SKM-1 (cell line): Measurements from ENCODE around the gene TRAF3.
"Not testable (repeated sequence)": the region's sequence is repeated elsewhere in the genome, so short reads cannot be mapped to it uniquely, and the experiment has no call there.

Experiments
- DNase-seq: peaks from one replicate; lab custom pipeline; 2025; ENCODE audit not compliant: unreplicated experiment; lab: John Stamatoyannopoulos, UW

Gene TRAF3

DNA sequence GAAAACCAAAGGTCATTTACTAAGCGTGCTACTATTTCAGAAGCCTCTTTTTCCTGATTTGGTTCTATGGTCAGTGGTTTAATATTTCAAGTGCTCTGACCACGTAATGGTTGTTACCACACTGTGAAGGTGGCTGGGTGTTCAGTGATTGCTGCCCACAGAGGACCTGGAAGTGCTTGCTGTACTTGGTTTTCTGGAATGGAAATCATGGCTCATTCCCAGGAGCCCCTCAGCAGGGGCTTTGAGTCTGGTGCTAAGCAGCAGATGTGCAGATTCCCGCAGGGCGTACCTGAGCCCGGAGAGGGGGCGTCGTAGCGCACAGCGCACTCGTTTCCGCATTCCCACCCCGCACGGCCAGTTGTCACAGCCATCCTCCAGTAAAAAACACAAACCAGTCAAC, 50.5 kb downstream of the TRAF3 start:
- no peak for DNase-seq

DNA sequence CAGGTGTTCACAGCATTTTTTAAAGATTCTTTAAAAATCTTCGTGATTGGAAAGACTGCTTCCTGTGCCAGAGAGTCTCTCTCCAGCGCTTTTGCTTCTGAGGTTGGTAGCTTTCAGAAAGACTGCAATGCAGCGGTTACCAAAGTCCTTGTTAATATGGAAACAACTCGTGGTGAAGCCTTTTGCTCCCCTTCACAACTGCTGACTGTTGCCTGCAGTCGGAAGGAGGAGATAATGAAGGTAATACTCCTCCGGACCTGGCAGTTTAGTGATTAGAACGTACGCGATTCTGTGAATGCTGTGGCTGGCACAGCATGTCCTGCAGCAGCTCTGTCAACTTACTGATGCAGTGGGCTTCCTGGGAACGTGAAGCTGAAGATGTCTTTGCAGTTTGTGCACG, 50.9 kb downstream of the TRAF3 start:
- no peak for DNase-seq

DNA sequence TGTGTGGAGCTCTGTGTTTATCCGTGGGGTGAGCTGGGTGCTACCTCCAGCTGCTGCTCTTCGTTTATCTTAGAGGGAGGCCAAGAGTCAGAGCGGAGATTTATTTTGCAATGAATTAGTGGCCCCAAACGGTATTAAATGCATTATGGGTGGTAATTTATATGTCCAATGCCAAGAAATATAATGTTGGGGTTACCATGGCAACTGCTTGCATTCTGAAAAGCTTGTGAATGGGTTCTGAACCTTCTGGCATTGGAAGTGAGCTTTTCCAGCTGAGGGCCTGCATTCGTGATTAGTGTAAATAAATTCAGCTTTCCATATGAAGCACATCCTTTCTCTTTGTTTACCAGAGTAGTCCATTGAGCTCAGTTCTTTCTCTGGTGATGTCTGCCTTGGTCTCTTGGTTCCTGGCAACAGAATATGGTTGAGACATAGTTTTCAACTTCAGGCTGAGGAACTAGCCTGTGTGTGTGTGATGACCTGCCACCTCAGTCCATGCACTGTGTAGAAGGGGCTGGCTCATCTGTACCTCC, 51.8 kb downstream of the TRAF3 start:
- no peak for DNase-seq

DNA sequence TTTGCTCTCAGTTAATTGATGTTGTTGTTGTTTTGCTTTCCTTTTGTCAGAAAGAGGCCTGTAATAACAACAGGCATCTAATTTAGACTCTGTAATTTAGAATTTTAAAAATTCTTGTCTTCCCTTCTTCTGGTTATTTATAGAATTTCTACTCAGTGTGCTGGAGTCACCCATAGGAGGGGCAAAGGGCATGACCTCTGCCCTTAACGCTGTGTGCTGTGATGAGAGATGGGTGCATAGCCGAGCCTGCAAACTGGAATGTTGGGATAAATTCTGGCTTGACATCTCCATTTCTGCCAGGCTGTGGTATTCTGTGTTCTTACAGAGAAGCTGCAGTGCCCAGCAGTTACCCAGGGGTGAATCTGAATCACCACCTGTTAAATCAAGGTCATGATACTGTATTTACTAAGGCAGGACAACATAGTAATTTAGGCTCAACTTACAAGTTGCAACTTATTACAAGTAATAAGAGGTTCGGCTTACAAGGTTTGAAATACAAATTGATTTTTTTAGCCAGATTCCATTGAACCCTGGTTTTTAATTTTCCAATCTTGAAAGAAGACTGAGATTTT, 53.3 kb downstream of the TRAF3 start:
- no peak for DNase-seq

DNA sequence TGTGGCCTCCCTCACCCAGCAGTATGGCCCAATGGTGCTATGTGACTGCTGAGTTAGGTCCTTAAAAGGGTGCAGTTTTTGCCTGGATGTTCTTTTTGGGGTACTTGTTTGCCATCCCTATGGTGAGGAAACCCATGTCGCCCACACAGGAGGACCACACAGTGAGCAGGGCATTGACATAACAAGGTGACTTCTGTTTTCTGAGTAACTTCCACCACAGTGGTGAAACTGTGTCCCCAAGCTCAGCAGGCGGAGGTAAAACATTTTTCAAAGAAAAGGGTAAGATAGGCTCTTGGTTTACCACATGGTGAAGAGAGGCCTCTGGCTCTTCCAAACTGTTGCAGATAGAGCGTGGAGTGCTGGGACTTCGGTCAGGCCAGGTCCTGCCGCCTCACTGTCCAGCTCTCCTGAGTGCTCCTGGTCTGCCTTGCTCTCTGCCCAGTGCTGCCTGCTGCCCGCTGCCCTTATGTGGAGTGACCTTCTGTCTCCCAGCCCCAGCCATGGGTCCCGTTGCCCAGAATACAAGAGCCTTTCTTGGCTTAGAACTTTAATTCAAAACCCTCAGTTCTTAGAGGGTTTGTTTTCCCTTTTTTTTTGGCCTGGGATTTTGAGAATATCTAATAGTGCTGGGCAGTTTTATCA, 54.0 kb downstream of the TRAF3 start:
- DNase-seq = no peak

DNA sequence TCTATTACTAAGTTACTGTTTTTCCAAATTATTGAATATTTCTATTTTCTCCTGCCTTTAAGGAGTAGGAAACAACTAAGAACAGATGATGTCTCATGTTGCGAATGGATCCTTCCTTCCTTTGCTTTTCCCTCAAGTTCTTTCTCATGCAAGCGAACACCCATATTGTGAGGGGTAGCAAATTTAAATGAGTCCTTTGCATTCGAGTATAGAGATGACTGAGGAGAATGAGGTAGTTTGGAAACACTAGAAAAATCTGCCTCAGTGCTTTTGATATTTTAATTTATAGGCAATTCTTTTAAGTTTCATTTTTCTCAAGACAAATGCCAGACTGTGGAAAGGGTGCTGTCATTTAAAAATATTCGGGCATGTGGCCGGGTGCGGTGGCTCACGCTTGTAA, 56.1 kb downstream of the TRAF3 start:
- no peak for DNase-seq

DNA sequence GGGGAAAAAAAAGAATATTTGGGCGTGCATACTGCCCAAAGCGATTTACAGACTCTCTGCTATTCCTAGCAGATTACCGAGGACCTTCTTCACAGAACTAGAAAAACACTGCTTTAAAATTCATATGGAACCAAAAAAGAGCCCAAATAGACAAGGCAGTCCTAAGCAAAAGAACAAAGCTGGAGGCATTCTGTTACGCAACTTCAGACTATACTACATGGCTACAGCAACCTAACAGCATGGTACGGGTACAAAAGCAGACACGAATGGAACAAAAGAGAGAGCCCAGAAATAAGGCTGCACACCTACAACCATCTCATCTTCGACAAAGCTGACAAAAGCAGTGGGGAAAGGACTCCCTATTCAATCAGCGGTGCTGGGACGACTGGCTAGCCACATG, 56.7 kb downstream of the TRAF3 start:
- DNase-seq = no peak

DNA sequence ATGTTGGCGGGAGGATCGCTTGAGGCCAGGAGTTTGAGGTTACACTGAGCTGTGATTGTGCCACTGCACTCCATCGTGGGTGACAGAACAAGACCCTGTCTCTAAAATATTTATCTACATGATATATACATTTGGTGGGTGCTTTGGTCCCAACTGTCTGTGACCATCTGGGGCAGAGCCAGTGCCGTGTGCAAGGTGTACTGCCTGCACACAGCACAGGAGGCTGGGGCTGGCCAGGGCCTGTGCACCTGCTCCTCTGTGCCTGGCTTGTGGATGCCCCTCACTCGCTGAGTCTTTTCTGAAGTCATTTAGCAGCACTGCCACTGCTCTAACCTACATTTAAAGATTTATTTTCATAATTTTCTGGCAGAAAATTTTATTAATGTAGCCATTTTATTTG, 58.7 kb downstream of the TRAF3 start:
- DNase-seq = no peak

DNA sequence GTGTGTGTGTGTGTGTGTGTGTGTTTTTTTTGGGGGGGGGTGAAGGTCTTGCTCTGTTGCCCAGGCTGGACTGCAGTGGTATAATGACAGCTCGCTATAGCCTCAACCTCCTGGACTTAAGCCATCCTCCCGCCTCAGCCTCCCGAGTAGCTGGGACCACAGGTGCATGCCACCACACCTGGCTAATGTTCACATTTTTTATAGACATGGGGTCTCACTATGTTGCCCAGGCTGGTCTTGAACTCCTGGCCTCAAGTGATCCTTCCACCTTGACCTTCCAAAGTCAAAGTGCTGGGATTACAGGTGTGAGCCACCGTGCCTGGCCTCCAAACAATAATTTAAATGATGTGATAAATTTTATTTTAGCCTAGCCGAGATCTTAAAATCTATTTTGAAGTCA, 59.9 kb downstream of the TRAF3 start:
- not testable (repeated sequence) for DNase-seq

DNA sequence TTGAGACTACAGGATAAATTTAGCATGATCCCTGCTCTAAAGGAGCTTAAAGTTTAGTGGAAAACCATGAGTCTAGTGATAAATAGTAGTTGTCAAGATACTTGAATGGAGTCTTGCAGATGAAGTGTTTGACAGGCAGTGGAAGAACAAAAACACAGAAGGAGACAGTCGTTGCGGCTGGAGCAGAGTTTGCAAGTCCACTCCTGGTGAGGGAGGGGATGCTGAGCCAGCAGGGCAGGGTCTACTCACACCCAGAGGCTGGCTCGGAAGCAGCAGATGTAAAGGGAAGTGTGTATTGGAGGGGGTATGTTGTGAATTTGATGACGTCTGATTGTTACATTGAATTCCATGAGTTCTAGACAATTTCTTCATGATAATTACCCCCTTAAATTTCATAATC, 61.3 kb downstream of the TRAF3 start:
- DNase-seq = no peak

DNA sequence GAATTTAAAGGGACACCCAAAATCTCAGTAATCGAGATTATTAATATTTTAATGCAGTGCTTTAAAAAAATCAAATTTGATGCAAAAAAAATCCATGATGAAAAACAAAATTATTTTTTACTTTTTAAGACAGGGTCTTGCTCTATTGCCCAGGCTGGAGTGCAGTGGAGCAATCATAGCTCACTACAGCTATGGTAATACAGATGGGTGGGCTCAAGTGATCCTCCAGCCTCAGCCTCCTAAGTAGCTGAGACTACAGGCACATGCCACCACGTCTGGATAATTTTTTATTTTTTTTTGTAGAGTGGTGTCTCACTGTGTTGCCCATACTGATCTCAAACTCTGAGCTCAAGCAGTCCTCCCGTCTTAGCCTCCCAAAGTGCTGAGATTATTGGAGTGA, 62.9 kb downstream of the TRAF3 start:
- DNase-seq = no peak

DNA sequence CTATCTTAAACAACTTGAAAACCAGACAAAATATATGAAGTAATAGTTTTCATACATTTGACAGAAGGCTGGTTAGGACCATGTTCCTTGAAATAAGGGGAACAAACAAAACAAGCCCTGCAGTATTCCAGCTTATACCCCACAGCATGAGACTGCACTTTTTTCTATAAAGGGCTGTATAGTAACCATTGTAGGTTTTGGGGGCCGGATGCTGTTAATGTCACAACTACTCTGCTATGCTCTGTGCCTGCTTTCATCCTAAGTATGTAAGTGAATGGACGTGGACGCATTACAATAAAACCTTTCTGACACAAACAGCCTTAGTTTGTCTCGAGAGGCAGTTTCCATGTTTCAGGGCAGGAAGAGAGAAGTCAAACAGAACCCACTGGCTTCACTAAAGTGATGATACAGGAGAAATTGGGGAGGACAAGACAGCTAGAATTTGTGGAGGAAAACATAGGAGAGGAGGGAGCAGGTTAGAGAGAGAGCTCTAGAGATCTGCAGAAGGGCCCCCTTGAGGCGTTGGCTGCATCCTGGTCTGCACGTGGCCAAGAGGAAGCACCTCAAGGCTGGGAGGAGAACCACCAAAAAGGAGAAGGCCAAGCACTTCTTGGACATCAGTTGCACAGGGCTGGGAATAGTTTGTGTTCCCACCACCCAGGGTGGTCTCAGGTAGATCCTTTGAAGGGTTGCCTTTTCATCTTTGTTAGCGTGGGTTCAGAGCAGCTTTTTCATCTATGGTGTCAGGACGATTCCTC, 63.7 kb downstream of the TRAF3 start:
- DNase-seq = no peak

DNA sequence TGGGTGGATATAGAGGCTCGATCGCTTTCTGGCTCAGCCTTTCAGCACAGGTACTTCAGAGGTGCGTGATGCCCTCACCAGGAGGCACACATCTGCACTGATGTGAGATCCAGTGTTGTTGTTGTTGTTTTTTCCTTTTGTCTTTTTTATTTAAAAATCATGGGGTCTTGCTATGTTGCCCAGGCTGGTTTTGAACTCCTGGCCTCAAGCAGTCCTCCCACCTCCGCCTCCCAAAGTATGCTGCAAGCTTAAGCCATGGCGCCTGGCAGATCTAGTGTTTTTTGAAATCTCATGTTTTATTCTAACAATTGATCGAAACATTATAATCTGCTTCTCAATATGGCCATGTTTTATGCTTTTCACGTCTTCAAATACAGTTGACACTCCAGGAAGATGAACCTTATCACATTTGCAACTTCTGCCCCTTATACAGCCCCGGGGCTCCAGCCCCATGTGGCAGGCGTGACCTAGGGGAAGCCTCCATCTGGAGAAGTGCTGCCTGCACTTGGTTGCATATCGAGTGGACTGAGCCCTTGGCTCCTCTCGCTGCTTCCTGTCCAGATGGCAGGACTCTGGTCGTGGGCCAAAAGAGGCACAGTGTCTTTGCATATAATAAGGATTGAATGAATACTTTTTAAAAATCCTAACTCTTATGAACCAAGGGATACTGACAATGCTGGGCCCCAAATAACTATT, 71.7 kb downstream of the TRAF3 start:
- no peak for DNase-seq

DNA sequence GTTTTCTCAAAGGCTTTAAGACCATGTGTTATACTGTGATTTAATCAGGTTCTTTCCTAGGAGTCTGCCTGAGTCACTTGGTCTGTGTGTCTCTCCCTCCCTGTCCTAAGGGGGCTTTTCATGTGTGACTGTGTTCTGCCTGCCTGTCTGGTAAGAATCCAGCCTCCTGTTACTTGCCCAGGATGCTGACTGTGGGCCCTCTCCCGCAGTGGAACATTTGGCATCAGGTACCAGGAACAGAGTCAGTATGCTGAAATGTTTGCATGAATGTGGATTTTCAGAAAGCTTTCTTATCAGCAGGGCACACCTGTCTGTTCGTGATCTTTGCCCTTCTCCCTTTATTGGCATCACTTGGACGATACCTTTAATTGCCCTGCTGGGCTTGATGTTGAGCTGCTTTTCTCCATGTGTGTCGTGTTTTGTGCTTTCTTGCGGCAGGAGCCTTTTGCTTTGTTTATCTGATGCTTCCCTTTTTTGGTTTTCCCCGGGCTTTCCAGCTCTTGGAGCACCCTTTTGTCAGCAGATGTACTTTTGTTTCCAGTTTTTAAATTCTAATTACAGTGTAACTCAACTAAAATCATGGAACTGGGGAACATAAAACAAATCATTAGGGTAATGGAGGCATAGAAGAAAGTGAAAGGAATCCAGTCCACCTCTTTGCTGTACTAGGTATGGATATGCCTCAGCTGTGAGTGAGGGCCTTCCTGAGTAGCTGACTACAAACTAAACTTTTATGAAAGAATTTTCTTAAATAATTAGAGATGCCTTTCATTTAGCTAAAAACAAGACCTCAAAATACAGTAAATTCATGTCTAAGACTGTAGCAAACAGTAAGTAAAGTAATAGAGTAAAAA, 72.5 kb downstream of the TRAF3 start:
- no peak for DNase-seq

DNA sequence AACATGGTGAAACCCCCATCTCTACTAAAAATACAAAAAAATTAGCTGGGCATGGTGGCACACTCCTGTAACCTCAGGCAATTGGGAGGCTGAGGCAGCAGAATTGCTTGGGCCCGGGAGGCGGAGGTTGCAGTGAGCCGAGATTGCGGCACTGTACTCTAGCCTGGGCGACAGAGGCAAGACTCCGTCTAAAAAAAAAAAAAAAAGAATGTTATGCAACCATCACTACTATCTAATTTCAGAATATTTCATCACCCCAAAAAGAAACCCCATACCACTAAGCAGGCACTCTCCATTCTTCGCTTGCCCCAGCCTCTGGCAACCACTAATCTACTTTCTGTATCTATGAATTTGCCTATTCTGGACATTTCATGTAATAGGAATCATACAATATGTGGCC, 76.4 kb downstream of the TRAF3 start:
- no peak for DNase-seq

DNA sequence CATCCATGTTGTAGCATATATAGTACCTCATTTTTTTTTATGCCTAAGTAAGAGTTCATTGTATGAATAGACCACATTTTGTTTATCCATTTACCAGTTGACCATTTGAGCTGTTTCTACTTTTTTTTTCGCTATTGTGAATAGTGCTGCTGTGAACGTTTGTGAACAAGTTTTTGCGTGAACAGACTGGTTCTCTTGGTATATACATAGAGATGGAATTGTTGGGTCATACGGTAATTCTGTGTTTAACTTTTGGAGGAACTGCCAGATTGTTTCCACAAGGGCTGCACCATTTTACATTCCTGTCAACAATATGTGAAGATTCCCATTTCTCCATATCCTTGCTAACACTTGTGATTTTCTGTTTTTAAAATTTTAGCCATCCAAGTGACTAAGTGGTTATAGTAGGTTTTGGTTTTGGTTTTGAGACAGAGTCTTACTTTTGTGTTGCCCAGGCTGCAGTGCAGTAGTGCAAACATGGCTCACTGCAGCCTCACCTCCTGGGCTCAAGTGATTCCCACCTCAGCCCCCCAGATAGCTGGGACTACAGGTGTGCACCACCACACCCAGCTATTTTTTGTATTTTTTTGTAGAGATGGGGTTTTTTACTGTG, 76.9 kb downstream of the TRAF3 start:
- no peak for DNase-seq

DNA sequence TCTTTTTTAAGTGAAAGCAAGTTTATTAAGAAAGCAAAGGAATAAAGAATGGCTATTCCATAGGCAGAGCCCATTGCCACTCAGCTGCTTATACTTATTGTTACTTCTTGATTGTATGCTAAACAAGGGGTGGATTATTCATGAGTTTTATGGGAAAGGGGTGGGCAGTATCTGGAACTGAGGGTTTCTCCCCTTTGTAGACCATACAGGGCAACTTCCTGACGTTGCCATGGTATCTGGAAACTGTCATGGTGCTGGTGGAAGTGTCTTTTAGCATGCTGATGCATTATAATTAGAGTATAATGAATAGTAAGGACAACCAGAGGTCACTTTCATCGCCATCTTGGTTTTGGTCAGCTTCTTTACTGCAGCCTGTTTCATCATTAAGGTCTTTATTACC, 78.9 kb downstream of the TRAF3 start:
- DNase-seq = no peak

DNA sequence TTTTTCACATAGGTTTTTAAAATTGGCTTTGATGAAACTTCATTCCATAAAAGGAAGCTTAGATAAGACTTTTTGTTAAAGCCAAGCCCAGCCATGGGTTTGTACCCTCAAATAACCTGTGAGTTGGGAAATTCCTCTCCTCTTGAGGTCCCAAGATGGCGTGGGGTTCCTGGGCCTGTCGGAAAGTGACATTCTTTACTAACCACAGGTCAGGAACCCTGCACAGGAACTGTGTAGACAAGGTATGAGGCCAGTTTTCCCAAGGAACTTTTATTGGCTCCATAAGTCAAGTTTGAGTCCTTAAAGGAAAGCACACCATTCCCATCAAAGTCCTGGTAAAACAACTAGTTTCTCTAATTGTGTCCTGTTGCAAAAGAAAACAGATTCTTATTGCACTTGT, 80.2 kb downstream of the TRAF3 start:
- DNase-seq = no peak

DNA sequence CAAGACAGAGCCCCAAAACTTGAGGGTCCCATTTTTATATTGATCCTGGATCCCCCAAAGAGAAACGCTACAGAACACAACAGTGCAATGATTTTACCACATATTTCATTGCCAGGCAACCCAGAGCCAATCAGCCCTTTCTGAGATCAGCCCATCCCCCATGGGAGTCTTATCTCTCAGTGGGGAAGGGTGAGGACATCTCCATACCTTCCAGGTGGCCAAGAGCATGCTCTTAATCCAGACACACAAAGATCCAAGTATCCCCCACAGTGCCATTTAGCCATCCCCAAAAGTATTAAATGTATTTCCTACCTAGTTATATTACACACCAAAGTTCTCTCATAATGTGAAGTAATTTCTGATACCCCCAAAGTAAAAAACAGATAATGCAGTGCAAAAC, 82.7 kb downstream of the TRAF3 start:
- DNase-seq = no peak

DNA sequence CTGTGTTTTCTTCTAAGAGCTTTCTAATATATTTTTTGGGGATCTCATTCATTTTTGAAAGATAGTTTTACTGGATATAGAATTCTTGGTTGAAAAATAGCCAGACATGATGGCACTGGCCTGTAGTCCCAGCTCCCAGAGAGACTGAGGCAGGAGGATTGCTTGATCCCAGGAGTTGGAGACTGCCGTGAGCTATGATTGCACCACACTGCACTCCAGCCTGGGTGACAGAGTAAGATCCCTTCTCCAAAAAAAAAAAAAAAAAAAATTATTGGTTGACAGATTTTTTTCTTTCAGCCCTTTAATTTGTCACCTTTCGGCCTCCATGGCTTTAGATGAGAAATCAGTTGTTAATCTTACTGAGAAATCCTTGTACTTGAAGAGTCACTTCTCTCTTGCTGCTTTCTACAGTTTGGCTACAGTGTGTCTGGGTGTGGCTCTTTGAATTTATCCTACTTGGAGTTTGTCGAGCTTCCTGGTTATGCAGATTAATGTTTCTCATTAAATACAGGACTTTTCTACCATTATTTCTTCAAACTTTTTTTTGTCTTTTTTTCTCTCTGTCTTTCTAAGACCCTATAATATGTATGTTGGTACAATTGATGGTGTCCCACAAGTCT, 85.0 kb downstream of the TRAF3 start:
- DNase-seq = no peak
